ENCODE data around the gene ACTL8. TPM values are rescaled to one million over a fixed set of nuclear protein-coding genes. Genes with fewer than 3 reads are reported as not detected.

Gene ACTL8
- total RNA-seq, 2 experiments from 2014 or later, result 0.09 TPM; not detected in 1

GRCh38 chr1:17797478-17797877, 42.3 kb downstream of the ACTL8 start:
- ChIA-PET CTCF (no interaction called here), POLR2A (no interaction called here)
- Mint-ChIP-seq H3K36me3 (ENCODE audit: low read depth) (no peaks in the 10 kb centered on the region), H3K9me3 (ENCODE audit: low read depth) (no peaks in the 10 kb centered on the region), H3K4me3 (no peak overlapping the region), H3K4me1 (no peaks in the 10 kb centered on the region), H3K27me3 (peaks cover 27% of the 10 kb centered on the region), H3K27ac (no peak overlapping the region)
- intact Hi-C loops (cut with DNase I, micrococcal nuclease), result no loop called here
- no peak for ATAC-seq
- no peak for DNase-seq

- H3K4me3 Mint-ChIP-seq, result no peak overlapping the region
- ChIA-PET CTCF (no interaction called here), POLR2A (no interaction called here)
- H3K9me3 Mint-ChIP-seq (ENCODE audit: low read depth), result no peaks in the 10 kb centered on the region
- ATAC-seq, result no peak
- intact Hi-C loops (cut with DNase I, micrococcal nuclease), result no loop called here
- peaks cover 26% of the 10 kb centered on the region for H3K27me3 Mint-ChIP-seq
- DNase-seq, result no peak
- H3K36me3 Mint-ChIP-seq (ENCODE audit: low read depth), result no peaks in the 10 kb centered on the region
- H3K4me1 Mint-ChIP-seq, result no peaks in the 10 kb centered on the region
- no peak overlapping the region for H3K27ac Mint-ChIP-seq
Observed at GRCh38 chr1:17798011-17798410, 42.9 kb downstream of the ACTL8 start.

GRCh38 chr1:17798799-17799382, 43.8 kb downstream of the ACTL8 start:
- H3K36me3 Mint-ChIP-seq (ENCODE audit: low read depth), result no peaks in the 10 kb centered on the region
- ChIA-PET CTCF (no interaction called here), POLR2A (no interaction called here)
- no peak overlapping the region for H3K27ac Mint-ChIP-seq
- H3K4me3 Mint-ChIP-seq, result no peak overlapping the region
- intact Hi-C loops (cut with DNase I, micrococcal nuclease), result no loop called here
- H3K4me1 Mint-ChIP-seq, result no peaks in the 10 kb centered on the region
- H3K9me3 Mint-ChIP-seq (ENCODE audit: low read depth), result no peaks in the 10 kb centered on the region
- no peak for DNase-seq
- ATAC-seq, result no peak
- H3K27me3 Mint-ChIP-seq, result peaks cover 20% of the 10 kb centered on the region

GRCh38 chr1:17799642-17800041, 44.5 kb downstream of the ACTL8 start:
- intact Hi-C loops (cut with DNase I, micrococcal nuclease), result no loop called here
- Mint-ChIP-seq H3K4me1 (no peaks in the 10 kb centered on the region), H3K36me3 (ENCODE audit: low read depth) (no peaks in the 10 kb centered on the region), H3K4me3 (no peak overlapping the region), H3K27ac (no peak overlapping the region), H3K27me3 (peaks cover 20% of the 10 kb centered on the region), H3K9me3 (ENCODE audit: low read depth) (no peaks in the 10 kb centered on the region)
- ChIA-PET POLR2A (no interaction called here), CTCF (no interaction called here)
- no peak for DNase-seq
- no peak for ATAC-seq

GRCh38 chr1:17802164-17802563, 47.0 kb downstream of the ACTL8 start:
- Mint-ChIP-seq H3K27me3 (peaks cover 25% of the 10 kb centered on the region), H3K9me3 (ENCODE audit: low read depth) (no peaks in the 10 kb centered on the region), H3K27ac (no peak overlapping the region), H3K4me3 (no peak overlapping the region), H3K36me3 (ENCODE audit: low read depth) (no peaks in the 10 kb centered on the region), H3K4me1 (no peaks in the 10 kb centered on the region)
- POLR2A ChIA-PET, result no interaction called here
- CTCF ChIA-PET, result no interaction called here
- intact Hi-C loops (cut with DNase I, micrococcal nuclease), result no loop called here
- DNase-seq, result no peak
- ATAC-seq, result no peak

GRCh38 chr1:17802945-17803344, 47.8 kb downstream of the ACTL8 start:
- CTCF ChIA-PET, result no interaction called here
- DNase-seq (no peak), ATAC-seq (no peak)
- Mint-ChIP-seq H3K4me1 (no peaks in the 10 kb centered on the region), H3K36me3 (ENCODE audit: low read depth) (no peaks in the 10 kb centered on the region), H3K4me3 (no peak overlapping the region), H3K27ac (no peak overlapping the region), H3K27me3 (peaks cover 29% of the 10 kb centered on the region), H3K9me3 (ENCODE audit: low read depth) (no peaks in the 10 kb centered on the region)
- intact Hi-C loops (cut with DNase I, micrococcal nuclease), result no loop called here
- POLR2A ChIA-PET, result no interaction called here

- no peaks in the 10 kb centered on the region for H3K4me1 Mint-ChIP-seq
- peaks cover 16% of the 10 kb centered on the region for H3K27me3 Mint-ChIP-seq
- peaks cover under 1% of the 10 kb centered on the region for H3K9me3 Mint-ChIP-seq (ENCODE audit: low read depth)
- H3K36me3 Mint-ChIP-seq (ENCODE audit: low read depth), result no peaks in the 10 kb centered on the region
- no peak overlapping the region for H3K4me3 Mint-ChIP-seq
- DNase-seq (no peak), ATAC-seq (no peak)
- ChIA-PET CTCF (no interaction called here), POLR2A (no interaction called here)
- intact Hi-C loops (cut with DNase I, micrococcal nuclease), result no loop called here
- H3K27ac Mint-ChIP-seq, result no peak overlapping the region
Observed at GRCh38 chr1:17805869-17806684, 50.9 kb downstream of the ACTL8 start.

GRCh38 chr1:17808816-17809215, 53.7 kb downstream of the ACTL8 start:
- no peak for ATAC-seq
- ChIA-PET CTCF (interaction anchor here (1.0 to 1.5 kb wide), 2 partner anchors 20 to 292 kb away, joined by 3 to 4 read pairs; no protein-coding TSS in a partner anchor), POLR2A (no interaction called here)
- Mint-ChIP-seq H3K4me1 (no peaks in the 10 kb centered on the region), H3K9me3 (ENCODE audit: low read depth) (peaks cover 3% of the 10 kb centered on the region), H3K27me3 (peaks cover 9% of the 10 kb centered on the region), H3K36me3 (ENCODE audit: low read depth) (no peaks in the 10 kb centered on the region), H3K4me3 (no peak overlapping the region), H3K27ac (no peak overlapping the region)
- intact Hi-C loops (cut with DNase I, micrococcal nuclease), result no loop called here
- DNase-seq, result no peak

GRCh38 chr1:17810668-17811067, 55.5 kb downstream of the ACTL8 start:
- POLR2A ChIA-PET, result no interaction called here
- Mint-ChIP-seq H3K4me3 (no peak overlapping the region), H3K27me3 (peaks cover 14% of the 10 kb centered on the region), H3K9me3 (ENCODE audit: low read depth) (peaks cover 9% of the 10 kb centered on the region), H3K27ac (no peak overlapping the region), H3K4me1 (no peaks in the 10 kb centered on the region), H3K36me3 (ENCODE audit: low read depth) (no peaks in the 10 kb centered on the region)
- intact Hi-C loops (cut with DNase I, micrococcal nuclease), result no loop called here
- DNase-seq, result no peak
- no peak for ATAC-seq
- CTCF ChIA-PET, result no interaction called here

GRCh38 chr1:17816511-17816910, 61.4 kb downstream of the ACTL8 start:
- no peak overlapping the region for H3K4me3 Mint-ChIP-seq

GRCh38 chr1:17819129-17819802, 64.1 kb downstream of the ACTL8 start:
- H3K27ac Mint-ChIP-seq, result no peak overlapping the region
- peaks cover 6% of the 10 kb centered on the region for H3K9me3 Mint-ChIP-seq (ENCODE audit: low read depth)
- CTCF ChIA-PET, result interaction anchor here (1.2 kb wide), 1 partner anchor 158 kb away, joined by 4 read pairs; no protein-coding TSS in a partner anchor
- H3K36me3 Mint-ChIP-seq (ENCODE audit: low read depth), result no peaks in the 10 kb centered on the region
- H3K4me1 Mint-ChIP-seq, result no peaks in the 10 kb centered on the region
- intact Hi-C loops (cut with DNase I, micrococcal nuclease), result no loop called here
- DNase-seq (no peak), ATAC-seq (no peak)
- POLR2A ChIA-PET, result no interaction called here
- no peak overlapping the region for H3K4me3 Mint-ChIP-seq
- peaks cover 12% of the 10 kb centered on the region for H3K27me3 Mint-ChIP-seq

More at GRCh38 chr1:17816511-17816910, 61.4 kb downstream of the ACTL8 start:
- intact Hi-C loops (cut with DNase I, micrococcal nuclease), result no loop called here
- peaks cover 6% of the 10 kb centered on the region for H3K9me3 Mint-ChIP-seq (ENCODE audit: low read depth)
- no peak for DNase-seq
- peaks cover 12% of the 10 kb centered on the region for H3K27me3 Mint-ChIP-seq
- no peak for ATAC-seq
- ChIA-PET POLR2A (no interaction called here), CTCF (interaction anchor here (0.7 kb wide), 1 partner anchor 233 kb away, joined by 4 read pairs; no protein-coding TSS in a partner anchor)
- H3K27ac Mint-ChIP-seq, result no peak overlapping the region
- H3K36me3 Mint-ChIP-seq (ENCODE audit: low read depth), result no peaks in the 10 kb centered on the region
- no peaks in the 10 kb centered on the region for H3K4me1 Mint-ChIP-seq

- ATAC-seq, result no peak
Observed at GRCh38 chr1:17820198-17820597, 65.1 kb downstream of the ACTL8 start.

More at GRCh38 chr1:17820198-17820597, 65.1 kb downstream of the ACTL8 start:
- Mint-ChIP-seq H3K27ac (no peak overlapping the region), H3K4me3 (no peak overlapping the region), H3K27me3 (peaks cover 8% of the 10 kb centered on the region), H3K36me3 (ENCODE audit: low read depth) (no peaks in the 10 kb centered on the region), H3K4me1 (no peaks in the 10 kb centered on the region), H3K9me3 (ENCODE audit: low read depth) (peaks cover 3% of the 10 kb centered on the region)
- intact Hi-C loops (cut with DNase I, micrococcal nuclease), result no loop called here
- CTCF ChIA-PET, result no interaction called here
- no peak for DNase-seq
- POLR2A ChIA-PET, result no interaction called here
